Upper lobe of left lung (tissue), 6 donors: ENCODE measurements around the gene EEF1AKMT1. TPM values are rescaled to one million over a fixed set of nuclear protein-coding genes. Genes with fewer than 3 reads are reported as not detected.

Source experiments
- ATAC-seq, 2 donors: fragments of 200-7000 bp; cut with Tn5 transposase; one replicate each; pipeline ENCODE4 v1.9.1; 2022; ENCODE audit warnings: mild to moderate bottlenecking in 2 of 2, moderate library complexity in 2 of 2; ENCODE audit not compliant: low FRiP score in 2 of 2
- DNase-seq, 2 donors: peaks; one replicate each; pipeline ENCODE4 v3.0.0-alpha.2; 2019 to 2020
- H3K27ac ChIP-seq, 4 donors: fragments of 200-600 bp; sonication (generic); one replicate each; pipeline ENCODE4 v1.5.1; 2016 to 2019
- H3K27me3 ChIP-seq, 4 donors: fragments of 200-600 bp; sonication (generic); one replicate each; pipeline ENCODE4 v1.5.1; 2017 to 2019
- H3K36me3 ChIP-seq, 4 donors: fragments of 200-600 bp; sonication (generic); one replicate each; pipeline ENCODE4 v1.5.1; 2016 to 2019
- H3K4me1 ChIP-seq, 4 donors: fragments of 200-600 bp; sonication (generic); one replicate each; pipeline ENCODE4 v1.5.1; 2018 to 2019
- H3K4me3 ChIP-seq, 4 donors: fragments of 200-600 bp; sonication (generic); one replicate each; pipeline ENCODE4 v1.5.1; 2017 to 2019; ENCODE audit warnings: mild to moderate bottlenecking in 2 of 4, moderate library complexity in 1 of 4
- H3K9me3 ChIP-seq, 4 donors: fragments of 200-600 bp; sonication (generic); one replicate each; pipeline ENCODE4 v1.5.1; 2018 to 2019
- CTCF ChIP-seq, 6 experiments: fragments of 450-650 bp in 4 of 6; fragments of 200-600 bp in 2 of 6; sonication (generic) in 2 of 6; IDR thresholded peaks; one replicate each; pipeline ENCODE4 v1.5.1; 2016 to 2019; ENCODE audit warnings: antibody characterized with exemption in 6 of 6
- EP300 ChIP-seq, 4 donors: sonication (generic); formaldehyde crosslinking; IDR thresholded peaks; one replicate each; pipeline ENCODE4 v1.5.1; 2017; ENCODE audit warnings: antibody characterized with exemption in 4 of 4, control low read depth in 2 of 4
- POLR2A ChIP-seq, 4 donors: fragments of 450-650 bp; IDR thresholded peaks; one replicate each; pipeline ENCODE4 v1.5.1; 2016 to 2017; ENCODE audit warnings: antibody characterized with exemption in 4 of 4, mild to moderate bottlenecking in 2 of 4
- POLR2AphosphoS5 ChIP-seq, 2 donors: sonication (generic); formaldehyde crosslinking; IDR thresholded peaks; one replicate each; pipeline ENCODE4 v1.5.1; 2017; ENCODE audit warnings: antibody characterized with exemption in 2 of 2
- WGBS, 2 donors: methylation state at CpG; one replicate each; pipeline ENCODE4 v1.1.5; 2017 to 2018; 5-methylcytosine and 5-hydroxymethylcytosine counted together
- total RNA-seq, 6 donors: library from RNA; depleted of rRNA in 4 of 6; stranded (reverse); fragments of >200 nt in 4 of 6; gene quantifications; one replicate each; pipeline versions ENCODE4 v1.1.0 to v1.2.1, GENCODE V29; 2016 to 2021
- donor health status: DM: no; HTN: no; CAD: no; lungs with moderate emphysema.
- donor health status: DM: no; HTN: yes; CAD: no; lungs with severe emphysema.

EEF1AKMT1 gene
- total RNA-seq, 6 donors from 2014 or later: 3.1 to 13.8 (median 9.0) TPM

- ATAC-seq (no peak), DNase-seq (no peak)
- 94 to 96% methylated on average over 1 of the region's 1 CpG for WGBS, 2 donors
- no peak overlapping the region for H3K27ac ChIP-seq
- TF ChIP-seq POLR2AphosphoS5 (IDR thresholded peaks at IDR 0.05) (no peak), POLR2A (IDR thresholded peaks at IDR 0.05) (no peak), EP300 (IDR thresholded peaks at IDR 0.05) (no peak), CTCF (IDR thresholded peaks at IDR 0.05) (no peak)
- H3K9me3 ChIP-seq: no peaks in the 10 kb centered on the region
- no peak overlapping the region for H3K4me3 ChIP-seq
- peaks cover 7 to 16% (median 9%) of the 10 kb centered on the region in 4 donors for H3K4me1 ChIP-seq
- H3K27me3 ChIP-seq: no peaks in the 10 kb centered on the region
- peaks cover 0 to 4% (median 0%) of the 10 kb centered on the region in 4 donors for H3K36me3 ChIP-seq
These were observed 3.0 kb upstream of the EEF1AKMT1 start for GRCh38 chr13:20776751-20777150.

- H3K27ac ChIP-seq: no peak overlapping the region
- no peaks in the 10 kb centered on the region for H3K36me3 ChIP-seq
- ATAC-seq: no peak
- no peak for TF ChIP-seq EP300 (IDR thresholded peaks at IDR 0.05)
- no peak for TF ChIP-seq POLR2A (IDR thresholded peaks at IDR 0.05)
- no peak for TF ChIP-seq POLR2AphosphoS5 (IDR thresholded peaks at IDR 0.05)
- no peak for TF ChIP-seq CTCF (IDR thresholded peaks at IDR 0.05)
- no peaks in the 10 kb centered on the region for H3K9me3 ChIP-seq
- peaks cover 7 to 16% (median 9%) of the 10 kb centered on the region in 4 donors for H3K4me1 ChIP-seq
- no peak for DNase-seq
- H3K4me3 ChIP-seq: no peak overlapping the region
- no peaks in the 10 kb centered on the region for H3K27me3 ChIP-seq
- 81 to 86% methylated on average over 2 of the region's 2 CpGs for WGBS, 2 donors
These were observed 2.2 kb upstream of the EEF1AKMT1 start for GRCh38 chr13:20775961-20776360.

GRCh38 chr13:20774746-20775145 is 985 bp upstream of the EEF1AKMT1 start:
- no peak overlapping the region for H3K4me3 ChIP-seq
- no peaks in the 10 kb centered on the region for H3K9me3 ChIP-seq
- no peak for ATAC-seq

GRCh38 chr13:20772401-20773131 is 1.2 kb downstream of the EEF1AKMT1 start:
- H3K36me3 ChIP-seq: no peaks in the 10 kb centered on the region
- H3K4me3 ChIP-seq: peak overlapping the region in 3 of 4 donors; percentile 57 to 80 (median 74)
- ATAC-seq (no peak), DNase-seq (no peak)
- no peaks in the 10 kb centered on the region for H3K27me3 ChIP-seq
- WGBS, 2 donors: 76 to 84% methylated on average over 10 of the region's 10 CpGs
- TF ChIP-seq POLR2A (IDR thresholded peaks at IDR 0.05) (no peak), POLR2AphosphoS5 (IDR thresholded peaks at IDR 0.05) (no peak), EP300 (IDR thresholded peaks at IDR 0.05) (no peak), CTCF (IDR thresholded peaks at IDR 0.05) (no peak)
- peak overlapping the region; percentile 89 to 93 (median 92) for H3K27ac ChIP-seq
- peaks cover 7 to 16% (median 9%) of the 10 kb centered on the region in 4 donors for H3K4me1 ChIP-seq
- peaks cover 0 to 7% (median 1%) of the 10 kb centered on the region in 4 donors for H3K9me3 ChIP-seq

More at GRCh38 chr13:20774746-20775145, 985 bp upstream of the EEF1AKMT1 start:
- TF ChIP-seq EP300 (IDR thresholded peaks at IDR 0.05): no peak
- Histone ChIP-seq H3K36me3 (no peaks in the 10 kb centered on the region), H3K4me1 (peaks cover 7 to 16% (median 9%) of the 10 kb centered on the region in 4 donors), H3K27me3 (no peaks in the 10 kb centered on the region), H3K27ac (no peak overlapping the region)
- WGBS, 2 donors: 80 to 89% methylated on average over 1 of the region's 1 CpG
- no peak for DNase-seq

- no peak for ATAC-seq
- 95% methylated on average over 1 of the region's 1 CpG for WGBS, 2 donors
These were observed 3.9 kb downstream of the EEF1AKMT1 start for GRCh38 chr13:20769834-20770233.

More at GRCh38 chr13:20769834-20770233, 3.9 kb downstream of the EEF1AKMT1 start:
- H3K9me3 ChIP-seq: peaks cover 0 to 10% (median 5%) of the 10 kb centered on the region in 4 donors
- no peak overlapping the region for H3K27ac ChIP-seq
- TF ChIP-seq EP300 (IDR thresholded peaks at IDR 0.05): no peak
- TF ChIP-seq POLR2A (IDR thresholded peaks at IDR 0.05): no peak
- TF ChIP-seq CTCF (IDR thresholded peaks at IDR 0.05): no peak
- TF ChIP-seq POLR2AphosphoS5 (IDR thresholded peaks at IDR 0.05): no peak
- no peak for DNase-seq
- H3K36me3 ChIP-seq: no peaks in the 10 kb centered on the region
- peaks cover 7 to 16% (median 9%) of the 10 kb centered on the region in 4 donors for H3K4me1 ChIP-seq
- no peak overlapping the region for H3K4me3 ChIP-seq
- no peaks in the 10 kb centered on the region for H3K27me3 ChIP-seq
